ENCODE data around the gene LRRC4.

Gene LRRC4

DNA sequence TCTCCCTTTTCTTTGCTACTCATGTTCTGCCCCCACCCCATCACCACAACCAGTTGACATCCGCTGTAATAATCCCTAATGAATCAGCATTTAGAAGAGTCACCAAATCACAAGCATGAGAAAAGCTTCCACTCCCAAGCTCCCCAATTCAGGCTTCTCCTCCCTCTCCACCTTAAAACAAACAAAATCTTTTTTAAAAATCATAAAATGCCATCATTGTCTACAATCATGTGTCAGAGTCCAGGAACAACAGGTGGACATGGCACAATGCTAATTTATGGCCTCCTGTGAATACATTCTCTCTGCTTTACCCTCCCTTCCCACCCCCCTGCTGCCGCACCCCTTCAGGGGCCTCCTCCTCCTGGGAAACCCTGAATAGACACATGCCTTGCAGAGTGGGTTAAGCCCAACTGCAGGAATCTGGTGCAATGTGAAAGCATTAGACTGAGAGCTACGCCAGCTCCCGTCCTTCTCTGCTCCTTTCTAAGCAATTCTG lies 3.7 kb downstream of the LRRC4 start:
- Histone ChIP-seq H3K4me2 (ENCODE audit: low read length) (no peak overlapping the region), H3K27ac (no peak overlapping the region), H3K9ac (no peak overlapping the region), H3K4me3 (ENCODE audit: low read depth, low read length) (no peak overlapping the region), H3K4me1 (peaks cover 46% of the 10 kb centered on the region), H3K9me3 (ENCODE audit: control insufficient read depth, low read length) (no peaks in the 10 kb centered on the region), H3K27me3 (ENCODE audit: control insufficient read depth, insufficient read depth, low read length) (no peaks in the 10 kb centered on the region), H3K79me2 (peaks cover 12% of the 10 kb centered on the region), H3K36me3 (ENCODE audit: control insufficient read depth, insufficient read depth, low read length) (no peaks in the 10 kb centered on the region), H2AFZ (no peak overlapping the region)
- TF ChIP-seq, protein P1, sequence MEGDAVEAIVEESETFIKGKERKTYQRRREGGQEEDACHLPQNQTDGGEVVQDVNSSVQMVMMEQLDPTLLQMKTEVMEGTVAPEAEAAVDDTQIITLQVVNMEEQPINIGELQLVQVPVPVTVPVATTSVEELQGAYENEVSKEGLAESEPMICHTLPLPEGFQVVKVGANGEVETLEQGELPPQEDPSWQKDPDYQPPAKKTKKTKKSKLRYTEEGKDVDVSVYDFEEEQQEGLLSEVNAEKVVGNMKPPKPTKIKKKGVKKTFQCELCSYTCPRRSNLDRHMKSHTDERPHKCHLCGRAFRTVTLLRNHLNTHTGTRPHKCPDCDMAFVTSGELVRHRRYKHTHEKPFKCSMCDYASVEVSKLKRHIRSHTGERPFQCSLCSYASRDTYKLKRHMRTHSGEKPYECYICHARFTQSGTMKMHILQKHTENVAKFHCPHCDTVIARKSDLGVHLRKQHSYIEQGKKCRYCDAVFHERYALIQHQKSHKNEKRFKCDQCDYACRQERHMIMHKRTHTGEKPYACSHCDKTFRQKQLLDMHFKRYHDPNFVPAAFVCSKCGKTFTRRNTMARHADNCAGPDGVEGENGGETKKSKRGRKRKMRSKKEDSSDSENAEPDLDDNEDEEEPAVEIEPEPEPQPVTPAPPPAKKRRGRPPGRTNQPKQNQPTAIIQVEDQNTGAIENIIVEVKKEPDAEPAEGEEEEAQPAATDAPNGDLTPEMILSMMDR (IDR thresholded peaks at IDR 0.05), result no peak

DNA sequence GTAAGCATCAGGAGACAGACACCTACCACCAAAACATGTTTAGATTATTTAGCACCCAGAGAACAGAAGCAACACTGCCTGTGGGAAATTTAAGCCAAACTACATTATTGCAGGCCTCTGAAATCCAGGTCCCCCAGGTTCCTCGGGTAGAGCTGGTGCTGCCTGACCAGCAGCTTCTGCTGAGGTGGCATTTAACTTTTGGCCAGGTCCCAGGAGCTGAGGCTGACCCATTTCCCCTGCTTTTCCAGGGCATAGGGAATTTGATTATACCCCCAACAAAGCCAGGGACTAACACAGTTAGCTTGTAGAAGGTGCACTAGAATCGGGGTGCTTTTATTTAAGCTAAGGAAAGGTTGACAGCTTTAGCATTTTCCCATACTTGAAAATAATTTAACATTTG lies 4.7 kb downstream of the LRRC4 start:
- no peaks in the 10 kb centered on the region for H3K36me3 ChIP-seq (ENCODE audit: control insufficient read depth, insufficient read depth, low read length)
- no peak overlapping the region for H2AFZ ChIP-seq
- H3K4me1 ChIP-seq, result peaks cover 54% of the 10 kb centered on the region
- no peak overlapping the region for H3K4me3 ChIP-seq (ENCODE audit: low read depth, low read length)
- H3K9ac ChIP-seq, result no peak overlapping the region
- no peaks in the 10 kb centered on the region for H3K27me3 ChIP-seq (ENCODE audit: control insufficient read depth, insufficient read depth, low read length)
- no peak overlapping the region for H3K4me2 ChIP-seq (ENCODE audit: low read length)
- H3K27ac ChIP-seq, result peak overlapping the region; percentile 29
- peaks cover 12% of the 10 kb centered on the region for H3K79me2 ChIP-seq
- TF ChIP-seq, protein P1 (IDR thresholded peaks at IDR 0.05), result no peak
- H3K9me3 ChIP-seq (ENCODE audit: control insufficient read depth, low read length), result no peaks in the 10 kb centered on the region

DNA sequence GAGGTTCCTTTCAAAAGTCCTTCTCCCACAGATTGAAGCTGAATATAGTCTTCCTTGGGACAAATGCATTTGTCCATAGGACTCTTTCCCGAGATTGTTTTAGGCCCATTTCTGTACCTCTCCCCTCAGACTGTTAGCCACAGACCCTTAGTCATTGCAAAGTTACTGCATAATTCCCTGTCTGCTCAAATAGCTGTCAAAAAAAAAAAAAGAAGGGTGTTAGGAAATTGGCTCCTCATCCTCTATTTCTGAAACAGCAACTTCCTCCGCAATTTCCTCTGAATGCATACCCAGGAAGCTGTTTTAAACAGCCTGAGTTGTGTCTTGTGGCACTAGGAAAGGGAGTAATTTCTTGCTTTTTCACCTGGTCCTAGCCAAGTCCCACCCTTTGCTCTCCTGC lies 5.4 kb downstream of the LRRC4 start:
- Histone ChIP-seq H3K36me3 (ENCODE audit: control insufficient read depth, insufficient read depth, low read length) (no peaks in the 10 kb centered on the region), H3K27me3 (ENCODE audit: control insufficient read depth, insufficient read depth, low read length) (no peaks in the 10 kb centered on the region), H2AFZ (no peak overlapping the region), H3K4me3 (ENCODE audit: low read depth, low read length) (no peak overlapping the region), H3K9ac (no peak overlapping the region), H3K4me1 (peaks cover 61% of the 10 kb centered on the region), H3K79me2 (peaks cover 12% of the 10 kb centered on the region), H3K27ac (peak overlapping the region; percentile 29), H3K4me2 (ENCODE audit: low read length) (no peak overlapping the region), H3K9me3 (ENCODE audit: control insufficient read depth, low read length) (no peaks in the 10 kb centered on the region)
- TF ChIP-seq, protein P1 (IDR thresholded peaks at IDR 0.05), result no peak

DNA sequence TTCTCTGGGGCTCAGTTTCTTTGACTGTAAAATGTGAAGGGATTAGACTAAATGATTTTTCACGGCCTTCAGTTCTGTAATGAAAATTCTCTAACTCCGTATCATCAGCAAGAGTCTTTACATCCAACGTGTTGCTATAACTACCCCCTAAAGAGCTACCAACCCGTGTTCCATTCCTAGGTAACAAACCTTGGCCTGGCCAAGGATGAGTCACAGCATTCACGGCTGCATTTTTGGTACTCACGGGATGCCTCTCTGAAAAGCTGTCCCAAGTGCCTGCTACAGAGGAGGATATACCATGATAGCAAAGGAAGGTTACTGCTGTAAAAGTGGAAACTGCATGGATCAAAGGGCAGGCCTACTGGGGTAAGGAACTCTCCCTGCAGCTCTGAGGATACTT lies 5.9 kb downstream of the LRRC4 start:
- H2AFZ ChIP-seq, result no peak overlapping the region
- H3K27ac ChIP-seq, result no peak overlapping the region
- no peak overlapping the region for H3K9ac ChIP-seq
- no peak overlapping the region for H3K4me3 ChIP-seq (ENCODE audit: low read depth, low read length)
- H3K4me1 ChIP-seq, result peaks cover 63% of the 10 kb centered on the region
- H3K27me3 ChIP-seq (ENCODE audit: control insufficient read depth, insufficient read depth, low read length), result no peaks in the 10 kb centered on the region
- TF ChIP-seq, protein P1 (IDR thresholded peaks at IDR 0.05), result no peak
- H3K36me3 ChIP-seq (ENCODE audit: control insufficient read depth, insufficient read depth, low read length), result no peaks in the 10 kb centered on the region
- H3K79me2 ChIP-seq, result peaks cover 12% of the 10 kb centered on the region
- no peak overlapping the region for H3K4me2 ChIP-seq (ENCODE audit: low read length)
- H3K9me3 ChIP-seq (ENCODE audit: control insufficient read depth, low read length), result no peaks in the 10 kb centered on the region

DNA sequence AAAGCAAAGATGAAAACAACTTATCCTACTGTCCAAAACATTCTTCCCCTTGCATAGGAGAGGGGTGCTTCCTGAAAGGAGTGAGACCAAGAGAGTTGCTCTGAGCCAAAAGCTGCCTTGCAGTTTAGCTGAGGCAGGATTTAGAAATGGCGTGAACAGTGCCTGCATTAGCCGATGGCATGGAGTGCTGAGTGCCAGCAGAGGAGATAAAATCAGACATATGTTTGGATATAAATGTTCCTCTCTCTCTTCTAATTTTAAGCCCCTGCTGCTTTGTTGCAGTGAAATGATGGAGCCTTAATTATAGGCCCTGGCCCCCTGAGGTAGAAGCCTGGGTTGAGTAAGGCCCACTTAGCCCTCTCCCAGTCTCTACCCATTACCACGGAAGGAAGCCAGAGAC lies 7.1 kb downstream of the LRRC4 start:
- TF ChIP-seq, protein P1 (IDR thresholded peaks at IDR 0.05), result no peak
- H3K27me3 ChIP-seq (ENCODE audit: control insufficient read depth, insufficient read depth, low read length), result no peaks in the 10 kb centered on the region
- peaks cover 63% of the 10 kb centered on the region for H3K4me1 ChIP-seq
- H3K9me3 ChIP-seq (ENCODE audit: control insufficient read depth, low read length), result no peaks in the 10 kb centered on the region
- H2AFZ ChIP-seq, result no peak overlapping the region
- no peak overlapping the region for H3K27ac ChIP-seq
- H3K36me3 ChIP-seq (ENCODE audit: control insufficient read depth, insufficient read depth, low read length), result no peaks in the 10 kb centered on the region
- H3K9ac ChIP-seq, result no peak overlapping the region
- no peak overlapping the region for H3K4me2 ChIP-seq (ENCODE audit: low read length)
- peaks cover 6% of the 10 kb centered on the region for H3K79me2 ChIP-seq
- no peak overlapping the region for H3K4me3 ChIP-seq (ENCODE audit: low read depth, low read length)
